ENCODE data around the gene PDXK.

GRCh38 chr21:43761886-43762285 lies 43.0 kb downstream of the PDXK start:
- TF ChIP-seq, protein P1, sequence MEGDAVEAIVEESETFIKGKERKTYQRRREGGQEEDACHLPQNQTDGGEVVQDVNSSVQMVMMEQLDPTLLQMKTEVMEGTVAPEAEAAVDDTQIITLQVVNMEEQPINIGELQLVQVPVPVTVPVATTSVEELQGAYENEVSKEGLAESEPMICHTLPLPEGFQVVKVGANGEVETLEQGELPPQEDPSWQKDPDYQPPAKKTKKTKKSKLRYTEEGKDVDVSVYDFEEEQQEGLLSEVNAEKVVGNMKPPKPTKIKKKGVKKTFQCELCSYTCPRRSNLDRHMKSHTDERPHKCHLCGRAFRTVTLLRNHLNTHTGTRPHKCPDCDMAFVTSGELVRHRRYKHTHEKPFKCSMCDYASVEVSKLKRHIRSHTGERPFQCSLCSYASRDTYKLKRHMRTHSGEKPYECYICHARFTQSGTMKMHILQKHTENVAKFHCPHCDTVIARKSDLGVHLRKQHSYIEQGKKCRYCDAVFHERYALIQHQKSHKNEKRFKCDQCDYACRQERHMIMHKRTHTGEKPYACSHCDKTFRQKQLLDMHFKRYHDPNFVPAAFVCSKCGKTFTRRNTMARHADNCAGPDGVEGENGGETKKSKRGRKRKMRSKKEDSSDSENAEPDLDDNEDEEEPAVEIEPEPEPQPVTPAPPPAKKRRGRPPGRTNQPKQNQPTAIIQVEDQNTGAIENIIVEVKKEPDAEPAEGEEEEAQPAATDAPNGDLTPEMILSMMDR (IDR thresholded peaks at IDR 0.05), result no peak
- no peak for TF ChIP-seq POLR2AphosphoS5 (IDR thresholded peaks at IDR 0.05)

Measured in breast epithelium (tissue), 3 donors.